Measurements from ENCODE around the gene GSK3A.

Gene GSK3A

GRCh38 chr19:42219812-42220750 lies 22.3 kb downstream of the GSK3A start, which contains the start of gene ZNF526:
Gene ZNF526, plus strand, starts transcription at chr19:42220312. Its CDS starts 4,092 bp downstream, at chr19:42224404.
- peak; percentile 95 to 97 for DNase-seq

- DNase-seq, result peak; percentile 95 to 96
Observed at GRCh38 chr19:42217520-42218437, 24.6 kb downstream of the GSK3A start, which contains the start of gene DEDD2. Gene DEDD2, minus strand, starts transcription at chr19:42217677. Its CDS starts 670 bp downstream, at chr19:42217007.

GRCh38 chr19:42216653-42217519 lies 25.5 kb downstream of the GSK3A start:
- peak; percentile 26 to 63 for DNase-seq

- DNase-seq, result no peak
Observed at GRCh38 chr19:42214810-42215485, 27.5 kb downstream of the GSK3A start.

GRCh38 chr19:42212886-42213285 lies 29.5 kb downstream of the GSK3A start:
- no peak for DNase-seq

GRCh38 chr19:42208612-42209011 lies 33.8 kb downstream of the GSK3A start:
- peak in 1 of 2 experiments; percentile 9 for DNase-seq

- no peak for DNase-seq
Observed at GRCh38 chr19:42207767-42208271, 34.6 kb downstream of the GSK3A start.

- DNase-seq, result no peak
Observed at GRCh38 chr19:42206871-42207755, 35.3 kb downstream of the GSK3A start.

- DNase-seq, result no peak
Observed at GRCh38 chr19:42204664-42205063, 37.7 kb downstream of the GSK3A start.

GRCh38 chr19:42203700-42204099 lies 38.7 kb downstream of the GSK3A start:
- no peak for DNase-seq

- DNase-seq, result no peak
Observed at GRCh38 chr19:42202290-42202880, 40.0 kb downstream of the GSK3A start.

GRCh38 chr19:42201489-42202289 lies 40.7 kb downstream of the GSK3A start:
- DNase-seq, result no peak

- DNase-seq, result no peak
Observed at GRCh38 chr19:42200116-42200715, 42.2 kb downstream of the GSK3A start.

- DNase-seq, result no peak
Observed at GRCh38 chr19:42199440-42200115, 42.8 kb downstream of the GSK3A start.

GRCh38 chr19:42198676-42199439 lies 43.5 kb downstream of the GSK3A start:
- no peak for DNase-seq

- no peak for DNase-seq
Observed at GRCh38 chr19:42197375-42197817, 45.0 kb downstream of the GSK3A start.

All from NCI-H2081 (cell line).